Loucy (cell line): Measurements from ENCODE around the gene AMN.

Experiments
- H2AFZ ChIP-seq: fragments of 200-600 bp; sonication (generic); 2 replicates; pipeline ENCODE4 v1.6.0; 2016; ENCODE audit warnings: antibody characterized with exemption, mild to moderate bottlenecking, low read length, moderate library complexity
- H3F3A ChIP-seq: fragments of 200-600 bp; 2 replicates; pipeline ENCODE4 v1.6.0; 2016; ENCODE audit warnings: antibody characterized with exemption, low read depth, mild to moderate bottlenecking
- H3K27me3 ChIP-seq: fragments of 200-600 bp; sonication (generic); 2 replicates; pipeline ENCODE4 v1.6.1; 2014; ENCODE audit warnings: low read length, mild to moderate bottlenecking; ENCODE audit not compliant: insufficient read depth, poor library complexity, severe bottlenecking
- H3K36me3 ChIP-seq: fragments of 200-600 bp; sonication (generic); 2 replicates; pipeline ENCODE4 v1.6.1; 2016; ENCODE audit warnings: low read length; ENCODE audit not compliant: insufficient read depth
- H3K4me1 ChIP-seq: fragments of 200-600 bp; sonication (generic); 2 replicates; pipeline ENCODE4 v1.5.1; 2014; ENCODE audit warnings: low read length, mild to moderate bottlenecking; ENCODE audit not compliant: insufficient read depth, poor library complexity, severe bottlenecking
- H3K4me2 ChIP-seq: fragments of 200-600 bp; sonication (generic); 2 replicates; pipeline ENCODE4 v1.6.0; 2014; ENCODE audit warnings: antibody characterized with exemption, low read length, low read depth, mild to moderate bottlenecking; ENCODE audit not compliant: poor library complexity, severe bottlenecking
- H3K4me3 ChIP-seq: fragments of 200-600 bp; sonication (generic); 2 replicates; pipeline ENCODE4 v1.5.1; 2014; ENCODE audit warnings: low read length, mild to moderate bottlenecking, mixed read lengths; ENCODE audit not compliant: poor library complexity, severe bottlenecking
- H3K79me2 ChIP-seq: fragments of 200-600 bp; sonication (generic); 2 replicates; pipeline ENCODE4 v1.6.1; 2014; ENCODE audit warnings: low read length; ENCODE audit not compliant: insufficient read depth
- H3K9ac ChIP-seq: fragments of 200-600 bp; sonication (generic); 2 replicates; pipeline ENCODE4 v1.6.0; 2014; ENCODE audit warnings: mild to moderate bottlenecking, low read depth, low read length, moderate library complexity; ENCODE audit not compliant: poor library complexity, severe bottlenecking
- H3K9me2 ChIP-seq: fragments of 200-600 bp; sonication (generic); replicated peaks from 2 replicates; pipeline ENCODE4 v1.6.1; 2016; ENCODE audit warnings: low read depth, low read length, mixed read lengths
- H3K9me3 ChIP-seq: fragments of 200-600 bp; sonication (generic); 2 replicates; pipeline ENCODE4 v1.6.1; 2014; ENCODE audit warnings: mild to moderate bottlenecking, antibody characterized with exemption, low read length, low read depth; ENCODE audit not compliant: insufficient read depth
- H4K20me1 ChIP-seq: fragments of 200-600 bp; sonication (generic); 2 replicates; pipeline ENCODE4 v1.6.0; 2014; ENCODE audit warnings: antibody characterized with exemption, low read length, mild to moderate bottlenecking; ENCODE audit not compliant: insufficient read depth, poor library complexity, severe bottlenecking
- CTCF ChIP-seq: fragments of 200-600 bp; sonication (generic); conservative IDR thresholded peaks from 2 replicates; pipeline ENCODE4 v1.5.1; 2014; ENCODE audit warnings: mild to moderate bottlenecking, antibody characterized with exemption, low read length
- EZH2phosphoT487 ChIP-seq: fragments of 200-600 bp; IDR thresholded peaks from 2 replicates; pipeline ENCODE4 v1.6.1; 2018; ENCODE audit warnings: antibody characterized with exemption, mild to moderate bottlenecking, moderate library complexity, borderline replicate concordance

Gene AMN

GRCh38 chr14:102952276-102952675 lies 29.8 kb downstream of the AMN start:
- Histone ChIP-seq H3F3A (no peaks in the 10 kb centered on the region), H3K9me3 (no peaks in the 10 kb centered on the region), H2AFZ (no peak overlapping the region), H4K20me1 (no peaks in the 10 kb centered on the region), H3K4me3 (no peak overlapping the region), H3K4me2 (no peak overlapping the region), H3K79me2 (no peaks in the 10 kb centered on the region), H3K36me3 (no peaks in the 10 kb centered on the region), H3K27me3 (no peaks in the 10 kb centered on the region), H3K4me1 (peaks cover 8% of the 10 kb centered on the region), H3K9ac (no peak overlapping the region), H3K9me2 (no peaks in the 10 kb centered on the region)
- TF ChIP-seq CTCF (no peak), EZH2phosphoT487 (no peak)

GRCh38 chr14:102953100-102953499 lies 30.6 kb downstream of the AMN start:
- Histone ChIP-seq H3K79me2 (no peaks in the 10 kb centered on the region), H3F3A (no peaks in the 10 kb centered on the region), H3K36me3 (no peaks in the 10 kb centered on the region), H3K9me3 (no peaks in the 10 kb centered on the region), H3K9me2 (no peaks in the 10 kb centered on the region), H3K9ac (no peak overlapping the region), H3K4me1 (peaks cover 8% of the 10 kb centered on the region), H4K20me1 (no peaks in the 10 kb centered on the region), H3K4me2 (no peak overlapping the region), H2AFZ (no peak overlapping the region), H3K27me3 (no peaks in the 10 kb centered on the region), H3K4me3 (no peak overlapping the region)
- TF ChIP-seq EZH2phosphoT487 (no peak), CTCF (no peak)

- H3K4me2 ChIP-seq, result no peak overlapping the region
- H3K9me3 ChIP-seq, result no peaks in the 10 kb centered on the region
- no peaks in the 10 kb centered on the region for H3F3A ChIP-seq
- H3K4me3 ChIP-seq, result no peak overlapping the region
- no peaks in the 10 kb centered on the region for H3K36me3 ChIP-seq
- TF ChIP-seq EZH2phosphoT487 (no peak), CTCF (no peak)
- H3K9ac ChIP-seq, result no peak overlapping the region
- no peaks in the 10 kb centered on the region for H3K27me3 ChIP-seq
- H2AFZ ChIP-seq, result no peak overlapping the region
- H3K9me2 ChIP-seq, result no peaks in the 10 kb centered on the region
- no peaks in the 10 kb centered on the region for H4K20me1 ChIP-seq
- peaks cover 2% of the 10 kb centered on the region for H3K4me1 ChIP-seq
- no peaks in the 10 kb centered on the region for H3K79me2 ChIP-seq
These were observed 31.8 kb downstream of the AMN start for GRCh38 chr14:102954081-102954789.
